GM21619 (cell line): ENCODE data around the gene STEAP1.
"Not testable (repeated sequence)": the region's sequence is repeated elsewhere in the genome, so short reads cannot be mapped to it uniquely, and the experiment has no call there.

Source experiments
- ATAC-seq: cut with Tn5 transposase; IDR thresholded peaks from one replicate; pipeline ENCODE4 v1.9.1; 2021; ENCODE audit not compliant: unreplicated experiment

STEAP1 gene

DNA sequence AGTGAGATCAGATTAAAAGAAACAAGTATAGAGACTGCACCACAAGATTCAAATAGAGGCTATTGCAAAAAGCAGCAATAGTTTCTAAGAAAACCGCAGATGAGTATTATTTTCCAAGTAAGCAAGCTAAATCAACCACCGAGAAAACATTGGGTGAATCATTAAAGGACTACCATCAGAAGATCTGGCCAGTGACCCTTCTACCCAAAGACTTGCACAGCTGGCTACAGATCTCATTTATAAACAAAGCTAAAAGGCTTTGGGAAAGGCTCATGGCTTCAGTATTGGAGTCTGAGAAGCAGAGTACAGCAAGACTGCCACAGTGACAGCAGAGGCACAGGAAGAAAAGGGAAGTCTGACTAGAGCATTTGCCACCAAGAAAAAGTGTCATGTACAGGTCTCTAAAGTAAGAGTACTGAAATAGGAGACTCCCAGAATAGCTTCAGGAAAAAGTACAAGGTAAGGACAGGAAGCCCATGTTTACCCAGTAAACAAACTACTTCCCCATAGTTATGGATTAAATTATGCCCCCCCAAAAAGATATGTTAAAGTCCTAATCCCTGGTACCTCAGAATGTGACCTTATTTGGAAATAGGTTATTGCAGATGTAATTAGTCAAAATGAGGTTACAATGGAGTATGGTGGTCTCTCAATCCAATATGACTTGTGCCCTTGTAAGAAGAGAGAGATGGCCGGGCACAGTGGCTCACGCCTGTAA lies 19.0 kb downstream of the STEAP1 start:
- peak; percentile 93 for ATAC-seq

DNA sequence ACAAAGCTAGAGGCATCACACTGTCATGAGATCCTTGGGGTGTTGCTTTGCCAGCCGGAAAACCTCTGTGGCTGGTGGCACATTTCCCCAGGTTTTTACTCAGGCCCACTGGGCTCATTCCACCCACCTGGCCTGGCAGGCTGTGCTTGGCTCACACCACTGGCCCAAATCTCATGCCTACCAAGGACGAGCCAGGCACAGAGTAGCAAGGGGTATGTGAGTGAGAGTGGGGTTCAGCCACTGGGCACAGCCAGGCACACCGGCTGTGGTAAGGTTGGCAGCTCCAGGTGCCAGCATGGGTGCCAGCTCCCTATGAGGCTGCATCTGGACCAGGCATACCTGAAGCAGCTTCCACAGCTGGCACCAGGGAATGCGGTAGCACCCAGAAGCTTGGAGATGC lies 21.4 kb downstream of the STEAP1 start:
- no peak for ATAC-seq

- no peak for ATAC-seq
Observed at GRCh38 chr7:90176195-90176594, 21.9 kb downstream of the STEAP1 start.

GRCh38 chr7:90178166-90178565 lies 23.9 kb downstream of the STEAP1 start:
- no peak for ATAC-seq

DNA sequence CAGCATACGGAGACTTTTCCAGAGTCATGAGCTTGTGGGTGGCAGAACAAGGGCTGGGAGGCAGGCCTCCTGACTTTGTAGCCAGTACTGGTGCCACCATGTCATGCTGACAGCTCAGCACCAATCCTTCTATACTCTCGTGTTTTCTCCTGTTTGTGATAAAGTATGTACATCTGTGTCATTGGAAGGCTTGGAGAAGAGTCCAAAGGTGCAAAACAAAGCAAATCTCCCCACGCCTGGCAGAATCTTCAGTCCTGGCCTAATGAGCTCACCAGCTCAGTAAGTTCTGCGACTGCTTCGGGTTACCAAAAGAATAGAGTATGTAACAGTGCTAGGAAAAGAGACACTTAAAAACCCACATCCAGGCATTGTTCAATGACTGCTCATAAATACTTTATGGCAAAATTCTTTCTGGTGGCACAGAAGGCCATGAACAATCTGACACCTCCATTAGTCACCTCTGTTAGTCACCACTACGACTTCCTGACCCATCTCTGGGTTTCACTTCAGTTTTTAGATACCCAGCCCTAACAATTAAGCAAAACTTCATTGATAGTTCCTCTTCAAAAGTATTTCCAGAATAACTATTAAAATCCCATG lies 24.5 kb downstream of the STEAP1 start:
- peak; percentile 98 for ATAC-seq

DNA sequence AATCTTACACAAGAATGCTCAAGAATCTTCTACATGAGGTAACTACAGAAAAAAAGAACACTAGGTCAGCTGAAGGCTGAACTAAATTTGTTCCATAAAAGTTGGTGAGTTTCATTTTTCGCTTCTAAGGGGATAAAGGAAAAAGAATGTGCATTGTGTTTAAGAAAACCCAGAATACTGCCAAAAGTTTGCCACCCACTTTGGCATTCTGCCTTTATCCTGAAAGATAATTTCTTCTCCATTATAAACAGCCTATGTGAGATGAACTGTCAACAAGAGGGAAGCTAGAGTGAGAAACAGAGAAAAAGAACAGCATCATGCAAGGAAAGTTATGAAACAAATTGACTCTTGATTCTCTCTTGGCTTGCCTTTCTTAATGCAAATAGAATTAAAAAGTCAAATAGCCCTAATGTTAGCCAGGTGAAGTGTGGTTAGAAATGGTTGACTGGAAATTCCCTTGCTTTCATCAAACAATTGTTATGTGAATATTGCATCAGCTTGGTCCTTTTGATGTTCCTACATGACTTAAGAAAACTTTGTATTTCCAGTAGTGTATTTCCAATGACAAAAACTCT lies 25.8 kb downstream of the STEAP1 start:
- ATAC-seq: no peak

GRCh38 chr7:90180649-90181048 lies 26.4 kb downstream of the STEAP1 start:
- ATAC-seq: no peak

DNA sequence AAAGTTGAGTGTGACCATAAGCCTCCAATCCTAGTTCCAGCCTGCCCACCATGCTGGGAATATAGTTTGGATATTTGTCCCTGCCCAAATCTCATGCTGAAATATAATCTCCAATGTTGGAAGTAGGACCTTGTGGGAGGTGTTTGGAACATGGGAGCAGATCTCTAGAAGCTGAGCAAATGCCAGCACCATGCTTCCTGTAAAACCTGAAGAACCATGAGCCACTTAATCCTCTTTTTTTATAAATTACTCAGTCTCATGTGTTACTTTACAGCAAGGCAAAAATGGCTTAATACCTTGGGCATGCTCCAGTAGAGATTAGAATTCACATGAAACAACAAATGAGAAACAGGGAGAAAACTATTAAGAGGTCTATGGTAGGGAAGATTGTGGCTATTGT lies 27.2 kb downstream of the STEAP1 start:
- no peak for ATAC-seq

GRCh38 chr7:90186290-90186689 lies 32.0 kb downstream of the STEAP1 start:
- not testable (repeated sequence) for ATAC-seq

DNA sequence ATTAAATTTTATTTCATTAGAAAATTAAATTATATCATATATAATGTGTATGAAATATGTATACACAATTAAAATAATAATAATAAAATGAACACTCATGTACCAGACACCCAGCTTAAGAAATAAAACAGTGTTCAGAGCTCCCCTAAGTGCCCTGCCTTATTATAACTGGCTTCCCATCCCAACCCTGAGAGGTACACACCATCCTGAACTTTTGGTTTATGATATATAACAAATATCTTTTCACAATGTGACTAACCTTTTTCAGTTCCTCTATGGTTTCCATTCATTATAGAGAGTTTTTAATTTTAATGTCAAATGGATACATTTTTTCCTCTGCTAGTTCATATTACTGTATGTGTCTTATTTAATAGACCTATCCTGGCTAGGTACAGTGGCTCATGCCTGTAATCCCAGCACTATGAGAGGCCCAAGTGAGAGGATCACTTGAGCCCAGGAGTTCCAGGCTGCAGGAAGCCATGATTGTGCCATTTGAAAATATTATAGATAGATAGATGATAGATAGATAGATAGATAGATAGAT lies 33.3 kb downstream of the STEAP1 start:
- ATAC-seq: peak; percentile 17

- peak; percentile 88 for ATAC-seq
Observed at GRCh38 chr7:90188281-90188680, 34.0 kb downstream of the STEAP1 start.

- no peak for ATAC-seq
Observed at GRCh38 chr7:90190995-90191394, 36.7 kb downstream of the STEAP1 start.

DNA sequence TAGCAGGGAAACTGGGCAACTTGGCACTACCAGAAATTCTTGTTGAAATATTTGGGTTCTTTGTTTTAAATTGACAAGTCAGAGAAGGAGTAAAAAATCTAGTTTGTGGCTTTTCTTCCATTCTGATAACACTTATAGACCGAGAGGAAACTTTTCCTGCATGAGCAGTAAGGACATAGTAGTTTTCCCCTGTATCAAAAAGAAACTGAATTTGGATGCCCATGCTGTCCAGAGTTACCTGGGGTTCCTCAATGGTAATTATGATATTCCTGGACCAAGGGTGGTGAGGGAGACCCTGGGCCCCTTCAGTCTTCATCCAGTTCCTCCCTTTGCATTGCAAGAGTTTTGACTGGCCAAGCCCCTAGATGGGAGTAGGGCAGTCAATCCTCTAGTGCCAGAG lies 37.4 kb downstream of the STEAP1 start:
- no peak for ATAC-seq

DNA sequence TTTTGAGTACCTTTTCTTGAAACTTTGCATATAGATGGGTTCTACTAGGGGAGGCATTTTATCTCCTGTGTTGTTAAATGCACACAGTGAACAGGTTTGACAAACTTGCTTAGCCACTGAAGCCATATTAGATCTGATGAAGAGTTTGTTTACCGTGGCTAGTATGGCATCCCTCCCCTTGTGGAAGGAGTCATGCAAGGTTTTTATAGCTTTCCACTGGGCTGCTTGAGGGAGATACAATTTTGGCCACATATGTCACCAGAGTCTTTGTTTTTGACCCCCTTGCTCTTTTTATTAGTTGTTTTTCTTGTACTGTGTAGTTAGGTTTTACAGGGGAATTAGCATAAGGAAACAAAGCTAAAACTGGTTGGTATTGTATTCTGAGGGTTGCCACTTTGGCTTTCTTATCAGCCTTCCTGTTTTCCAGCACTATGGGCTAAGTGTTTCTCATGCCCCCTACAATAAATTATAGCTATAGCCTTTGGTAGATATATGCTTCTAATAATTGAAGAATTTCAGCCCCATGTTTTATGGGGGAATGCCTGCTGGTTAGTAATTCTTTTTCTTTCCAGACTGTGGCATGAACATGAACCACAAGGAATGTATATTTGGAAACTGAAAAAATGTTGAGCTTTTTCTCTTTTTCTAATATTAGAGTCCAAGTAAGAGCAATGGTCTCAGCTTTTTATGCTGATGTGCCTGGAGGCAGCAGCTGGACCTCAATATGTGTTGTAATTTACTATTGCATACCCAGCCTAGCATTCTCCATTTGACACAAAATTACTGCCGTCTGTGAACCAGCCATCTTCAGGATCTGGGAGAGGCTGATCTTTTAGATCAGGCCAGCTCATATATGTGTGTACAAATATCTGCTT lies 38.8 kb downstream of the STEAP1 start:
- ATAC-seq: no peak

DNA sequence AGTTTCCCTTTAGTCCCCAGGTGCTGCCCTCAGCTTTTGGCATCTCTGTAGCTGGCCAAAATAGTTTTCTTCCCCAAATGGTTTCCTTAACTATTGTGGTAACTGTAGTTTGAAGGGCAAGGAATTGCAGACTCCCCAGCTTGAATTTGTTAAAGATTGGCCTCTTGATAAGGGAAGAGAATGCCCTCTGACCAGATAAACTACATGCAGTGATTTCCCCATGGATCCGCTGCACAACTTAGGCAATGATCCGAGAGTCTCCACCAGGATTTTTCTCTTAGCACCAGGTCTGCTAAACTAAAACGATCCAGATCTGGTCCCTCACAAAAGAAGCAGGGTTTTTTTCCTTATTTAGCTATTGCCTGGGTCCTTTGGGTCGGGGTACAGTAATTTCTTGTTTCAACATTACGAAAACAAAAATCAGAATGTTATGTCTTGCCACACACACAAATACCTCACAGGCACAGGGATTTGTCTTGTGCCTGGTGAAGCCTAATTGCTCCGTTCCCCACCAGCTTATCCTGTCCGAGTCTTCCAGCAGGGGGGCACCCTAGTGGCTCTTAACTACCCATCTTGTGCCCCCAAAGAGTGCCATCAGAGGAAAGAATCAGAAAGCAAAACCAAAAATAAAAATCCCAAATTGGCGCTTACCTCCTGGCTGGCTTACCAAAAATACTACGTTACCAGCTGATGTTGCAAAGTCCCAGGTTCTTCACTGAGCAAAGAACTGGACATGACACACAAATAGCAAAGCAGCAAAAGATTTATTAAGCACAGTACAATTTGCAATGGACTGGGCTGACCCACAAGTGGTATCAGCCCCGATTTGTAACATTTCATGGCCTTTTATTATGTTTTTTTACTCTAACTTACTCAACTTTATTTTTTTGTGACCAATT lies 40.9 kb downstream of the STEAP1 start:
- ATAC-seq: no peak

GRCh38 chr7:90201500-90202195 lies 47.4 kb downstream of the STEAP1 start:
- no peak for ATAC-seq

DNA sequence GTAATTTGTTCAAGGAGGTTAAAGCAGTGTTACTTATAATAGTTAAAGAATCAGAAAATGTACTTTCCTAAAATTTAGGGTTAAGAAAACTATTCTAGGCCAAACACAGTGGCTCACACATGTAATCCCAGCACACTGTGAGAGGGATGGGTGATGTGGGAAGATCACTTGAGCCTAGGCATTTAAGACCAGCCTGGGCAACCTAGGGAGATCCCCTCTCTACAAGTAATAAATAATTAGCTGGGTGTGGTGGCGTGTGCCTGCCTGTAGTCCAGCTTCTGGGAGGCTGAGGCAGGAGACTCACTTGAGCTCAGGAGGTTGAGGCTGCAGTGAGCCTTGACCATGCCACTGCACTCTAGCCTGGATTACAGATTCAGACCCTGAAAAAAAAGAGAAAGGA lies 53.7 kb downstream of the STEAP1 start:
- no peak for ATAC-seq

- no peak for ATAC-seq
Observed at GRCh38 chr7:90209776-90210175, 55.5 kb downstream of the STEAP1 start.

DNA sequence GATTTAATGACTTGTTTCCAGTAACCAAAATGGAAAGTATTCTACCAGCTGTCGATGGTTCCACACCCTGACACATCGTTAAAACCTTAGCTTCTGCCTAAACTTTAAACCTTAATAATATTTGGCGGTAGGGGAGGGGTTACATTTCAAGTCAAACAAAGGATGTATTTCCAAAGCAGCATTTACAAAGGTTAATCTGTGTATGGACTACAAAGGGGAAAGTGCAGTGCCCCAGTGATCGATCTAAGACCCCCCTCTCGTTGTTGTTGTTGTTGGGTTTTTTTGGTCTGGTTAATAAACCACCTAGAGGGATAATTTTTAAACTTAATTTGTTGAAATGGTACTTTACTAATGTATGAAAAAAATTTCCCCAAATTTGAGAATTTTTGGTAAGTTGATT lies 56.2 kb downstream of the STEAP1 start:
- ATAC-seq: no peak

DNA sequence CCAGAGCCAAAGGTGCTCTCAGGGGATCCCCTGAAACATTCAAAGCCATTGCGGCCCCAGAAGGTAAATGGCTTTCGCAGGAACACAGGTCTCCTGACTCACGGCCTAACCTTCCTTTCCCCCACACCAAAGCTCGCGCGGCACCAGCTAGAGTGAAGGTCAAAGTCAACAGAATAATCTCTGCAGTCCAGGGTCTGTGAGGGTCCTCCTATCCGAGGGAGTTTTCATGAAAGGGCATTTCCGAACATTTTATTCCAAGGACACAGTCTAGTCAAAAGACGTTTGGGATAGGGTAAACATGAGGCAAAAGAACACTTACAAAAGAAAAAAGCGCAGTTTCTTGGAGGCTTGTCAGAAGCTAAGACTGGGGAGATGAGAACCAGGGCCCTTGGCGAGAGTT lies 56.7 kb downstream of the STEAP1 start:
- ATAC-seq: peak; percentile 25
